CD4-positive, alpha-beta T cell treated with Interleukin-6 at 100 ng/mL for 8 hours (primary cell): ENCODE data around the gene FNDC3B.

ENCODE experiments used
- DNase-seq: peaks from one replicate; pipeline ENCODE4 v3.0.0-alpha.2; 2020; ENCODE audit warnings: mixed read lengths, low spot score

Gene FNDC3B

DNA sequence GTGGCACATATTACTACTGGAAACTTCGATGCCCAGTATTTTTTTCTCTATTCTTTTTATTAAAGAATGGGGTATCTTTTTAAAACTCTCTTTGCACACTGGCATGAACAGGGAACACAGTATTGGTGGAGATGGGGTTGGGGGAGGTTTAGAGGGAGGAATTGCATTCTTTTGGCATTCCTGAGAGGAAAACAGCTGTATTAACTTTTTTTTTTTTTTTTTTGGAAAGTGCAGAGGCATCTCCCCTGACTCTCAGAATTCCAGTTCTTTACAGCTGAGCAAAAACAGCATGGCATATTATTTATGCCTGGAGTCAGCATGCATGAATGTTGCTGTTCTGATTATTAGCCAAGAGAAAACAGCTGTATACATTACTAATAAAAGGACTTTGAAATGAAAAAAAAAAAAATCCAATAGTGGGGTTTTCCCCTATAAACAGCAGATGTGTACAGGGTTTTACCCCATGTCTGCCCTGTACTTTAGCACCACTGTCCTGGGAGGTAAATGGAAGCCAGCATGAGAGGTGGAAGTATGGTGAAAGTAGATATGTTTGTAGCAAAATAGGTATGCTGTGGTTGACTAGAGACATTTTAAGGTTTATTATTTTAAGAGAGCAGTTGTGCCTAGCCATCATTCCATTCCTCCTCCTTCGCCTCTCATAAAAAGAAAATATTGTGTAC, 132.2 kb downstream of the FNDC3B start:
- no peak for DNase-seq

DNA sequence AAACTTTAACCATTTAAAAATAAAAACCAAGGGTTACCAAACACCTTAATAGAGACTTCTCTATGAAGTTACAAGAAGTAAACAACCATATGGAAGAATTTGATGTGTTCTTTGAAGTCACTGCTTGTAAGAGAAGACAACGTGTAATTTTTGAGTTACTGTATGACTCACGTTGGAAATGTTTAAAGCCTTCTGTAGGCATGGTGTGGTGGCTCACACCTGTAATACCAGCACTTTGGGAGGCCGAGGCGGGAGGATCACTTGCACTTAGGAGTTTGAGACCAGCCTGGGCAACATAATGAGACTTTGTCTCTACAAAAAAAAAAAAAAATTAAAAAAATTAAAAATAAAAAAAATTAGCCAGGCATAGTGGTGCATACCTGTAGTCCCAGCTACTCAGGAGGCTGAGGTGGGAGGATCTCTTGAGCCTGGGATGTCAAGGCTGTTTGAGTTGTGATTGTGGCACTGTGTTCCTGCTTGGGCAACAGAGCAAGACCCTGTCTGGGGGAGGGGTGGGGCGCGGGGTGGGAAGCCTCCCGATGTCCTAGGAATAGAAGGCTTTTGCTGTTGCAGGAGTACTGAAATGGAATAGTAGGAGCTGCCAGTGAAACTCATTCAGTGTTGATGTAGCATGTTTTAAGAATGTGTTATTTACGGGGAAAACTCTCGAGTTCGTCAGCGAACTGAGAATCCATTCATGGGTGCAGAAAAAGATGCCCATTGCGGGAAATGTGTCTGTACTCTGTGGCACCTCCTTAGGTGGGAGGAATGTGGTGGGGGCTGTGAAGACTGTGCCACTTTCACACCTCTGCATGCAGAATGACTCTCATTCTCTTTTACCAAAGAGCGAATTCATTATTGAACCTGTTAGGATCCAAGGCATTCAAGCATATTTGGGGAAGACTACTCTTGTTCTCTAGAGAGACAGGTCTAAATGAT, 134.2 kb downstream of the FNDC3B start:
- no peak for DNase-seq

DNA sequence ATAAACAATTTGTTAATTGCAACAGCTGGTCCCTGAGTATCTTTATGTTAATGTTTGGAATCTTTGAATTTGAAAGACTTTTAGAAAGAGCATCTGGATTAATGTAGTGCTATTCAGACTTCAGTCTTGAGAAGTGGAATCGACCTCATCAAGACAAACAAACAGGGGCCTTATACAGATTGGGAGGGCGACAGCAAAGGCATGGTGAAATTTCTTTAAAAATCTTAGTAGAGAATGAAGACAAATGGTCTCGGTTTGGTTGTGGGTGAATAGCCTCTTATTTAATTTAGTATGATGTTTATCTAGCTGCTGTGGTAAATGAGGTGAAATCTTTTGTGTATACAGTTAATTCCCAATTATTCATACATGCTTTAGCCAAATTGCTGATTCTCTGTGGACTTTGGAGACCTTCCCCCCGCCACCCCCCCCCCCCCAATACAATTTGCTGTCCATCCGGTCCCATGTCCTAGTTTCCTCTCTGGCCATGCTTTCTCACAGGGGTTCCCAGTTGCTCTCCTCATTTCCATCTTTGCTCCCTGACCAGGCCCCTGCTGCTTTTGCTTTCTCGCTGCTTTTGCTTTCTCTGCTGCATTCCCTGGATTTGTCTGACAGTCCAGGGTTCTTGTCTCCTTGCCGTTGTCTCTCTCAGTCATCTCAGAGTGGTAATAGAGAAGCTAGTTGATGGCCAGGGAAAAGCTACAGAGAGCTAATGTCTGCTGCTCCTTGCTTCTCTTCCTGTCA, 135.3 kb downstream of the FNDC3B start:
- DNase-seq, result no peak

DNA sequence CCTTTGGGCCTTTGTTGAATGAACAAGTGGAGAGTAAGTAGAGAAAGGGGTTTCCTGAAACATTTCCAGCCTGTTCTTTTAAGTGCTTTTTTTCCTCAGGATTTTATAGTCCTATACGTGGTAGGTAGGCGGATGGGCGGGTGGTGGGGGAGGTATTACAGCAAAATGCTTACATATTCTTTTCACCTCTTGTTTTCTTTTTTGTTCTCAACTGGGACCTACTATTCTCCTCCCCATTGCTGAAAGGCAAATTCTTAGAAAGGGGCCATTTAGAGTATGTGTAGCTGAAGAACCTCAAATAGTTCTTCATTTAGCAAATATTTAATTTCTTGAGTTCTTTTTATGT, 135.8 kb downstream of the FNDC3B start:
- DNase-seq, result no peak

- DNase-seq, result no peak
These were observed 136.8 kb downstream of the FNDC3B start for GRCh38 chr3:172176061-172176770.

DNA sequence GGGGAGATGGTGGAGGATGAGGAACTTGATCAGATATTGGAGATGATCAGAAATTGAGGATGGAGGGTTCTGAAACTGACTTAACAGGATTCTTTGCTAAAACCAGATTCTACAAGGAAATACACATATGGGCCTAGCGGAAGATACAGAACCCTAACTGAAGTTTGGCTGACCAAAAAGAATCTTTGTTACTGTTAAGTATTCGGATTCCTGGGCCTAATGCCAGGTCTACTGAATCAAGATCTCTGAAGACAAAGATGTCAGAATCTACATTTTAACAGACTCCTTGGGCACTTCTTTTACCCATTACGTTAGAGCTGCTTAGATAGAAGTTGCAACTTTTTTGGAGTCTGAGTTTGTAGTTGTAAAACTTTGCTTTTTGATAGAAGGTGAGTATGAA, 137.7 kb downstream of the FNDC3B start:
- DNase-seq, result no peak

- DNase-seq, result no peak
These were observed 138.5 kb downstream of the FNDC3B start for GRCh38 chr3:172177803-172178316.

DNA sequence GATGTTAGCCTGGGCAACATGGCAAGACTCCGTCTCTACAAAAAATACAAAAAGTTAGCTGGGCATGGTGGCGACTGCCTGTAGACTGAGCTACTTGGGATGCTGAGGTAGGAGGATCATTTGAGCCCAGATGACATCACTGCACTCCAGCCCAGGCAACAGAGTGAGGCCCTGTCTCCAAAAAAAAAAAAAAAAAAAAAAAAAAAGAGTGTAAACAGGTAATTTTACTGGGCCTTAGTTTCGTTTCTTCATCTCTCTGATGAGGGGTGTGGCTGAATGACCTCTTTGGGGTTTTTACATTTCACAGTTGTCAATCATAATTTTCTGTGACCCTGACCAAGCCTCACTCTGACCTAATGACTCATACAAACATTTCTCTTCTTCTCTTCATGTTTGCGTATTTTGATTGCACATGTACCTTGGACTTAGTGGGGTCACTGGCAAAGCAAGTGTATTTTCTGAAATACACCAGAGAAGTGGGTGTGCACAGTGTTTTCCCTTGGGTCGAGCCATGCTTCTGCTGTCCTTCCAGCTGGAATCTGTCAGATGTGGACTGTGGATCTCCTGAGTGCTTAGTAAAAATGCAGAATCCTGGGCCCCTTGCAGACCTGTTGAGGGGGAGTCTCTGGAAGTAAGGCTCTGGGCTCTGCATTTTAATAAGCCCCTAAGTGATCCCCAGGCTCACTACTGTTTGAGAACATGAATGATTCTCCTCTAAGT, 140.5 kb downstream of the FNDC3B start:
- DNase-seq, result no peak

- no peak for DNase-seq
These were observed 141.1 kb downstream of the FNDC3B start for GRCh38 chr3:172180473-172180872.

DNA sequence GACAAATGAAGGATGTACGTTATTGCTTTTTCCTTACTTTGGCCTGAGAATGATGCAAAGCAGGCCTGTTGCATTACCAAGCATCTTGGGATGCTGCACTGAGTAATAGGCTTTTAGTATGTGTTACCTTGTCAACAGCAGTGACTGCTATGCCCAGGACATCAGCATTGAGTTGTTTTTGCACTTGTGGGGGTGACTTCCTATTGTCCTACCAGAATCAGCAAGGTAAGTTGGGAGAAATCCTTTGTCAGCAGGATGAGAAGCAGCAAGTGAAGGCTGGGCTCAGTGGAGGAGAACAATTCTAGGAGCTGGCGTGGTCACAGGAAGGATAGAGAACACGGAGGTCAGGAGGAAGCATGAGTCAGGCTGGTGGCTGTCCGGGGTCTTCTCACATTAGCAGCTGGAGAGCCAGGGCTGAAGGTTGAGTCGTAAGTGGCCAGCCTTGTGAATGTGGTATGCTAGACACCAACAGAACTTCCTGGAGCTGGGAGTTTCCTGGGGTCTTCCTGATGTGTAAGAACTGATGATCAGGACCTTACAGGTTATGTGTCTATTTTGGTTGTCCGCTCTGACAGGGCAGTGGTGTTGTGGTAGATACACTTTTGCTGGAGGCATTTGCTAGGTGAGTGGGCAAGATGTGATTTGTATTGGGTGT, 142.7 kb downstream of the FNDC3B start:
- DNase-seq, result no peak

DNA sequence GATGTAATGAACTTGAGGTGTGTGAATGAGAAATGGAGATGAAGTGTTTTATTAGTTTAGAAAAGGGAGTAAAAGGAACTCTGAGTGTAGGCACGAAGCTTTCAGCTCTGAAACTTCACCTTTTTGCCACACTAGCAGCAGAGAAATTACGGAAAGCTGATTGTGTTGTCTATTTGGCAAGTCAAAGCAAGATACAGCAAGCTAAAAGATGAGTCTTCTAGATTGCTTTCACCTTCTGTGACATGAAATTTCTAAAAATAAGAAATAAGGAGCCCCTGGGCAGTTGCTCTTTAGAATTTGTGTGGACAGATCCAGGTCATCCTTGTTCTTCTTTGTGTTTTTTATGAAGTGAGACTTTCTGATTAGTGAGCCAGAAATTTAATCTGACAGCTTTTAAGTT, 143.4 kb downstream of the FNDC3B start:
- no peak for DNase-seq

- DNase-seq, result no peak
These were observed 144.9 kb downstream of the FNDC3B start for GRCh38 chr3:172184106-172184822.

DNA sequence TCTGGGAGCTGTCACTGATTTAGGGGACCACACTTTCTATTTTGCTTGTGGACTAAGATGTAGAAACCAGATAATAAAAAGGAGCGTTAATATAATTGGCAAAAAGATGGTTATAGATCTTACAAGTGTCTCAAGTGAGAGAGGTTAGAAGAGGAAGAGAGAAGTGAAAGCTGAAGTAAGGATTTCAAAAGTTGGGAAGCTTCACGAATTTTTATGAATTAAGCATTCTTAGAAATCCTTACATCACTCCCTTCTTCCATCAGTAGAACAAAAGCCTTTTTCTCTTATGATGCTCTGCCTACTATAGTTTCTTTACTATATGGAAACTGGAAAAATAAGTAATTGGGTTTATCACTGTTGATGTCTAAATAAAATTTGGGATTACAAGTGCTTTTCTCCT, 146.5 kb downstream of the FNDC3B start:
- DNase-seq, result no peak

DNA sequence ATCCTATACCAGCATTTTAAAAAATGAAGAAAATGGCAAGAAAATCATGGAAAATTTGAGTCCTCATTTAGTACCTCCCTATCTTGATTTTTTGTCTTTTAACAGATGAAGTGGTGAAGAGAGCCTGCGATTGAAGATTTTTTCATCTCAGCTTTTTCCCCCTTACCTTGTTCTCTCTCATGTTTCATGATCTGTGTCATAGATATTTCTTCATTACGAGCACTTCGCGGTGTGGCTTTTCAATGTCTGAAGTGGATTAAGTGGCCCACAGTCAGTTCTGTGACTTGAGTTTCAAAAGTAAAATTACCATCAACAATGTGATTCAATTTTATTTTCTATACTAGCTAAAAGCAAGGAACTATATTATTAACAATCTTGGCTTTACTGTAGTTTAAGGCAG, 147.2 kb downstream of the FNDC3B start:
- no peak for DNase-seq

- DNase-seq, result no peak
These were observed 148.1 kb downstream of the FNDC3B start for GRCh38 chr3:172187511-172187910.

DNA sequence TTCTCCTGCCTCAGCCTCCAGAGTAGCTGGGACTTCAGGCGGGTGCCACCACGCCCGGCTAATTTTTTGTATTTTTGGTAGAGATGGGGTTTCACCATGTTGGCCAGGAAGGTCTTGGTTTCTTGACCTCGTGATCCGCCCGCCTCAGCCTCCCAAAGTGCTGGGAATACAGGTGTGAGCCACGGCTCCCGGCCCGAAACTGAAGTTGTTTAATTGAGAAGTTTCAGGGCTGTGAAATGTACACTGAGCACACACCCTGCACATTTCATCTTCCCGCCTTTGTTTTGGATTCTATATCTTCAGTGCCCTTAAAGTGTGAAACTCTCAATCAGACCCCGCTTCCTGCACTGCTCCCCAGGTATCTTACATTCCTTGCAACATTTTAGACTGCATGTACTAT, 149.1 kb downstream of the FNDC3B start:
- no peak for DNase-seq

DNA sequence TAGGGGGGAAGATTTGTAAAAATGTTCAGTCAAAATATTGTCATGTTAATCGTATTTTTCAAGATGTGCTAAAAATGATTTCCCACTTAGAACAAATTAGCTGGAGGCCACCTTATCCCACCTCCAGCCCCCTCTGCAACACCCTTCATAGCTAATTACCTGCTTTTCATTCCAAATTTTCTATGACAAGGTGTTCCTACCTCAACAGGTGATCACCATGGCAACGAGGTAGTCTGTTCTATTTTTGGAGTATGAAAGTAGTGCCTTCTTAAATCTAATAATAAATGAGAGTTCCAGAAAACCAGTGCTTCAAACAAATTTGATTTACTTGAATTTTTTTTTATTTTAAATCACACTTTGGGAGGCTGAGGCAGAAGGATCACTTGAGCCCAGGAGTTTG, 149.8 kb downstream of the FNDC3B start:
- no peak for DNase-seq

GRCh38 chr3:172189987-172190603, 150.7 kb downstream of the FNDC3B start:
- no peak for DNase-seq

DNA sequence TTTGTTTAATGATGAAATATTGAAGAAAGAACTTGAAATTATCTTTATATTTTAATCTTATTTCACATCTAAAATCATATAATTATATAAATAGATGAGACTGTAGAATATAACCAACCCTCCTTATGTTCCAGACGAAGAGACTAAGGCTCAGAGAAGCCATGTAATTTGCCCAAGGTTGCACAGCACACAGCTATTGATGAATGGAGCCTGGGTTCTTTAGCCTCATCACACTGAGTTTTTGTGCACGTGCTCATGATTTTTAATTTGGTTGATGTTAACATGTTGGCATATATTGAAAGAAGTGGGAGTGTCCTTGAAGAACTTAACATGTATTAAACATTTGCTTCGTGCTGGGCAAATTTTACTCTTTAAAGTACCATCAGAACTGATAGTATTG, 151.6 kb downstream of the FNDC3B start:
- DNase-seq, result no peak

- no peak for DNase-seq
These were observed 152.3 kb downstream of the FNDC3B start for GRCh38 chr3:172191629-172192028.
